Keratinocyte (primary cell): ENCODE data around the gene KCNIP2.

Source experiments
- CTCF ChIP-seq, 3 experiments: IDR thresholded peaks in 1 of 3; conservative IDR thresholded peaks in 1 of 3; optimal IDR thresholded peaks in 1 of 3; 2 replicates in 2 of 3; 3 replicates in 1 of 3; pipeline versions ENCODE3 to v1.5.1; 2011; ENCODE audit warnings: low read length in 3 of 3, mild to moderate bottlenecking in 3 of 3, moderate library complexity in 2 of 3, control low read depth in 1 of 3, inconsistent platforms in 1 of 3; ENCODE audit not compliant: insufficient read depth in 2 of 3; ENCODE audit errors: extremely low read depth in 1 of 3
- EZH2 ChIP-seq: IDR thresholded peaks from one replicate; pipeline ENCODE4 v1.6.1; 2012; ENCODE audit warnings: inconsistent platforms, mild to moderate bottlenecking, low read length, moderate library complexity

- no peak for TF ChIP-seq CTCF (optimal IDR thresholded peaks at IDR 0.05 in 1 of 3, IDR thresholded peaks at IDR 0.05 in 1 of 3, conservative IDR thresholded peaks at IDR 0.05 in 1 of 3; ENCODE audit: extremely low read depth in 1 of 3, insufficient read depth in 2 of 3, low read length in 3 of 3)
- TF ChIP-seq EZH2, result no peak
Measured at GRCh38 chr10:101831169-101831811, 12.3 kb downstream of the KCNIP2 start.
